ENCODE data around the gene DLX5. TPM values are rescaled to one million over a fixed set of nuclear protein-coding genes. Genes with fewer than 3 reads are reported as not detected.

DLX5 gene
- total RNA-seq, 1 experiment from 2014 or later, result 0.34 TPM

DNA sequence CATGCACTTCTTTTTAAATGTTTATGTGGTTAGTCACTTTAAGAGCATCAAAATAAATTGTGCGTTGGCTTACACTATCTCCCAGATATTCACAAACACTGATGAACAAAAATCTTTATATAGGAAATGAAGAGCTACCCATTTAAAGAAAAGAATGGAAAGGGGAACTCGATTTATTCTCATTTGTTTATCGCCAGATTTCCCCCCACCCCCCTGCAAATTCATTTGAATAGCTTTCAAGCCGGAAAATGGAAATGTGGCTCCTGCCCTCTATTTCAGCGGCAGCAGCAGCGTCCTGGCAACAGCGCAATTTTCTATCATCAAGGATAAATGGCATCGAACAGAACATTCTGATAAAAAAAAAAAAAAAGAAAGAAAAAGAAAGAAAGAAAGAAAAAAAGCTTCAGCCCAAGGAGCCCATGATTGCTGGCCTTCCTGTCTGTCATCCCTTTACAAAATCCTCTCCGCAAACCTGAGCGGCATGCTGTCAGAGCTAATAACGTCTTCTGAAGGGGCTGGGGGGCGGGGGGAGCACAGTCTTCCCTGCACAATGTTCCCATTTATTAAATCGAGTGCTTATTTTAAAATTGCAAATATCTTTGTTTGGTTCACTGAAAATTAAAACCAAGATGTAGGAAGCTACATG is 33.0 kb downstream of the DLX5 start:
- no peak for DNase-seq (ENCODE audit: low read depth)

DNA sequence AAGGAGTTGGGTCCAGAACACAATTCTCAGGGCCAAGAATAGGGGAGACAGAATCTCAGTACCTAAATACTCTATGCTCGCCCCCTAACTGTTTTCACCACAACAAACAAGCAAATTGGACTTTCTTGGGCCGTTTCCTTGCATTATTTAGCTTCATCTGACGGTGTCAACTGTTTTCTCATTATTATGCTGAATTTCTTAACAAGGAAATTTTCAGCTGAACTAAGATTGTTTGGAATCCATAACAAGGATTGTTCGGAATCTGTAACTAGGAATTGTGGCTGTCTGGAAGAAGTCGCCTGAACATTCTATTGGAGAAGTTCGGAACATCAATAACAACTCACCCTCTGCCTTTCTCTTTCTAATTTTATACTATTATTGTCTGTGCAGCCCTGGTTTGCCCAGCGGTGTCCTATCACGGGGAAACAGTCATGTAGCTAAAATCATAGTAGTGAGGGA is 34.7 kb downstream of the DLX5 start:
- no peak for DNase-seq (ENCODE audit: low read depth)

- DNase-seq (ENCODE audit: low read depth), result no peak
Measured at GRCh38 chr7:96989241-96989858, 35.3 kb downstream of the DLX5 start.

- DNase-seq (ENCODE audit: low read depth), result no peak
Measured at GRCh38 chr7:96987719-96988118, 36.9 kb downstream of the DLX5 start.

DNA sequence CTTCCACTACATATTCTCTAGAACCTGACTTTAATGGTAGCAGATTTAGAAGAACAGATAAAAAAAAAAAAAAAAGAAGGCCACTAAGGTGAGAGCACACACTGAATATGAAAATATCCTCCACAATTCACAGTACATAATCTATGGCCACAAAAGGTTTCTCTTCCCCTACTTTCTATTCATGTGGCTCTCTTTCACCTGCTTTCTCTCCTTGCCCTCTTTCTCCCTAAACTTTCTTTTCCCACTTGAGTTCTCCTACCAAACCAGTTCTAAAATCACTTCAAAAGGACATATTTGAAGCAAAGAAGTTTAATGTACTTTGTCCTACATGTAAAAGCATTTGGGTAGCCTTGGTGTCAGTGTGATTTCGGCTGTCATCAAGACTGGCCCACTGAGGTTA is 37.7 kb downstream of the DLX5 start:
- DNase-seq (ENCODE audit: low read depth), result no peak

- no peak for DNase-seq (ENCODE audit: low read depth)
Measured at GRCh38 chr7:96985992-96986391, 38.6 kb downstream of the DLX5 start.

DNA sequence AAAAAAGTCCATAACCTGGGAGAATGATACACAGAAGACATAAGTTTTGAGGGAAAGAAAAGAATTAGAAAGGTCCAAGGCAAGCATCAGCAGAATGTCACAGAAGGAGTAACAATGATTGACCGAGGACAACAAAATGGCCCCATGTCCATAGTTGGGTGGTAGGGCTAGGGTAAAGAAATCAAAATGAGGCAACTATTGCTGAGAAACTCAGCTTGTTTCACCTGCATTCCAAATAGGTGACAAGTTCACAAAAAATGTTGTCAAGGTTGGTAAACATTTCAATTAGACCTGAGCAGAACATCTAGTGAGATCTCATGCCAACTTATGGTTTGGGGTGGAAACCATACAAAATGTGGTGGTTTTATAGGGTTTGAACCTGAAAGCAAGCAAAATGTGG is 42.0 kb downstream of the DLX5 start:
- DNase-seq (ENCODE audit: low read depth), result no peak

DNA sequence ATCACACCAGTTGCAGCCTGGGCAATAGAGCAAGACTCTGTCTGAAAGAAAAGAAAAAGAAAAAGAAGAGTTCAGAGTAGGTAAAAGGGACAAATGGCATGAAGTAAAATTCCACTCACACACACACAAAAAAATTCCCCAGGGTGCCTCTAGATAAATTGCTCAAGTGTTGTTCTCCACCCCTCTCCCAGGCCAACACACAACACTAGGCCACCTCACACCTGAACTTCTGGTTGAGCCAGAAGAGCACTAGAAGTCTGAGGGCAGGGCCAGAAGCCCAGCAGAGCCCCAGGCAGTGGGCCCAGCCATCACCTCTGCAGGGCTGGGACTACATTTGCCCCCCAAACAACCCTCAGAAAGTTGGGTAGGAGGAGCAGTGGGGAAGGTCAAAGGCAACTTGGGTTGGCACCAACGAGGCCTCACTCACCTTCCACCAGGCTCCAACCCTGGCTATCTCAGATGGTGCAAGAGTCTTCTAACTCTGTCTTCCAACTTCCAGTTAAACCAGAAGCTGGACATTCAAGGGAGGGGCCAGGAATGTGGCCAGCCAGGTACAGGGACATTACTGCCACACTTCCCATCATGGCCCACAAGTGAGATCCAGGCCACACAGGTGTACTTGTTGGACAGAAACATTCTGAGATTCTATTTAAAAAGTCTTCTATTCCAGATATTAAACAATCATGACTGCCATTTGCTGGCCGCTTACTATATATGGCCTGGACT is 44.9 kb downstream of the DLX5 start:
- no peak for DNase-seq (ENCODE audit: low read depth)

GRCh38 chr7:96977445-96977844 is 47.2 kb downstream of the DLX5 start:
- no peak for DNase-seq (ENCODE audit: low read depth)

DNA sequence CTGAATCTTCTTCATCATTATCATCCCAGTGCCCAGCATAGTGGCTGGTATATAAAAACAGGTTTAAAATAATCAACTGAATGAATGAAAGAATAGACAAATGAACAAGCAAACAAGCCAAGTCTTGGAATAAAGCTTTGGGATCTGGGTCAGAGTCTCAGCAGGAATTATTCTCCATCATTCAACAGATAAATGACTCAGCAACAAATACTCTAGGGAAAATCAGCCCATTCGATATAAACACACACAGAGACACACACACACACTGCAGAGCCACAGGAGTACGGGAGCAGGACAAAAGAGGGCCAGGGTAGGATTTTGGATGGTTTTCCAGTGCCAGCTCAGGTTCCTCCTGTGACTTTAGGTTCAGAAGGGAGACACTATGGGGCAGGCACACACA is 48.5 kb downstream of the DLX5 start:
- no peak for DNase-seq (ENCODE audit: low read depth)

DNA sequence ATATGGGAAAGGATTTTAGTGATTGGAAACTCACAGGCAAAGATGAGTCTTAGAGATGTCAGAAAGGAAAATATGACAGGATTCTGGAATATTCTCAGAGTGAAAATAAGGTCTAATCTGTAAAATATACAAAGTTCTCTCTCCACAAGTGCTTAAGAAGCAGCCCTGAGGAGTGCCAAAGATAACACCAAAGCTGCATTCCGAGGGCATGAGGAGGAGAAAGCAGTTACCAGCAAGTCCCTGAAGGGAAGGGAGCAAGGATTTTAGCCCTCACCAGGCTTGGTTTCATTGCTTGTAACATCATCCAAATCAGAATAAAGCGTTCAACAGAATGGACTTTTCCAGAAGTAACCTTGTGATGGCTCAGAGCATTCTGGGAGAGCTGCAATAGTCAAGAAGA is 50.6 kb downstream of the DLX5 start:
- peak; percentile 78 for DNase-seq (ENCODE audit: low read depth)

DNA sequence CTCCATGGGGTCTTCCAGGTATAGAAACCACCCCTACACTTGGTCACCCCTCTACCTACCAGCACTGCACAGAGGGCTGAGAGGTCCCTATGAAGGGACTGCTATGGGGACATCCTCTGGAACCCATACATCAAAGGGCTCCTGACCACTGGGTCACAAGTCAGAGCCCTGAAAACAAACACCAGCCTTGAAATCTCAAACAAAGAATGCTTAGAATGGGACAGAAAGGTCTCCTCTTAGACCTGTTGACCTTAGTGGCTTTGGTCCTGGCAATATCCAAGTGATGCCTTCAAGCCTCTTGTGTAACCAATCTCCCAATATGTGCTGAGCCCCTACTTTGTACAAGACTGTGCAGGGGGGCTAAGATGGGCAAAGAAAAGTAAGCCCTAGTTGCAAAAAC is 53.9 kb downstream of the DLX5 start:
- DNase-seq (ENCODE audit: low read depth), result no peak

Other genes with a start within 250 kb of the DLX5 start
- 1.8 and 3.7 TPM in 2 replicates for gene DLX6, start 19.3 kb downstream of the DLX5 start, total RNA-seq (2014; rRNA removed; shearing (Covaris generic))
- gene SDHAF3, start 92.9 kb upstream of the DLX5 start, total RNA-seq (2014; rRNA removed; shearing (Covaris generic)), result 22.6 and 52.0 TPM in 2 replicates